Measurements from ENCODE around the gene TM9SF2. TPM values are rescaled to one million over a fixed set of nuclear protein-coding genes. Genes with fewer than 3 reads are reported as not detected.

Gene TM9SF2
- total RNA-seq, 3 donors from 2014 or later = 54.5 to 55.8 (median 55.3) TPM

- Mint-ChIP-seq H3K27me3 (ENCODE audit: low read depth) (no peaks in the 10 kb centered on the region), H3K4me1 (ENCODE audit: low read depth) (peaks cover 84% of the 10 kb centered on the region), H3K4me3 (peak overlapping the region; percentile 11), H3K9me3 (no peaks in the 10 kb centered on the region), H3K36me3 (ENCODE audit: insufficient read depth) (peaks cover 37% of the 10 kb centered on the region)
- ATAC-seq = no peak
- no peak for DNase-seq
Observed at GRCh38 chr13:99507054-99507453, 5.8 kb downstream of the TM9SF2 start.

GRCh38 chr13:99507551-99507950, 6.3 kb downstream of the TM9SF2 start:
- H3K4me1 Mint-ChIP-seq (ENCODE audit: low read depth) = peaks cover 84% of the 10 kb centered on the region
- ATAC-seq = no peak
- no peaks in the 10 kb centered on the region for H3K9me3 Mint-ChIP-seq
- peaks cover 37% of the 10 kb centered on the region for H3K36me3 Mint-ChIP-seq (ENCODE audit: insufficient read depth)
- DNase-seq = no peak
- H3K27me3 Mint-ChIP-seq (ENCODE audit: low read depth) = no peaks in the 10 kb centered on the region
- no peak overlapping the region for H3K4me3 Mint-ChIP-seq

GRCh38 chr13:99507986-99508385, 6.7 kb downstream of the TM9SF2 start:
- no peak for DNase-seq
- no peaks in the 10 kb centered on the region for H3K27me3 Mint-ChIP-seq (ENCODE audit: low read depth)
- H3K9me3 Mint-ChIP-seq = no peaks in the 10 kb centered on the region
- H3K36me3 Mint-ChIP-seq (ENCODE audit: insufficient read depth) = peaks cover 37% of the 10 kb centered on the region
- ATAC-seq = no peak
- peaks cover 85% of the 10 kb centered on the region for H3K4me1 Mint-ChIP-seq (ENCODE audit: low read depth)
- no peak overlapping the region for H3K4me3 Mint-ChIP-seq

- DNase-seq (no peak), ATAC-seq (no peak)
- no peaks in the 10 kb centered on the region for H3K9me3 Mint-ChIP-seq
- H3K4me3 Mint-ChIP-seq = no peak overlapping the region
- no peaks in the 10 kb centered on the region for H3K27me3 Mint-ChIP-seq (ENCODE audit: low read depth)
- H3K36me3 Mint-ChIP-seq (ENCODE audit: insufficient read depth) = peaks cover 37% of the 10 kb centered on the region
- H3K4me1 Mint-ChIP-seq (ENCODE audit: low read depth) = peaks cover 85% of the 10 kb centered on the region
Observed at GRCh38 chr13:99509479-99509878, 8.2 kb downstream of the TM9SF2 start.

GRCh38 chr13:99514801-99515200, 13.5 kb downstream of the TM9SF2 start:
- H3K4me1 Mint-ChIP-seq (ENCODE audit: low read depth) = peaks cover 66% of the 10 kb centered on the region

GRCh38 chr13:99516153-99516929, 15.1 kb downstream of the TM9SF2 start:
- Mint-ChIP-seq H3K9me3 (no peaks in the 10 kb centered on the region), H3K4me3 (no peak overlapping the region), H3K4me1 (ENCODE audit: low read depth) (peaks cover 51% of the 10 kb centered on the region), H3K27me3 (ENCODE audit: low read depth) (no peaks in the 10 kb centered on the region), H3K36me3 (ENCODE audit: insufficient read depth) (peaks cover 12% of the 10 kb centered on the region)
- ATAC-seq (no peak), DNase-seq (no peak)

More at GRCh38 chr13:99514801-99515200, 13.5 kb downstream of the TM9SF2 start:
- no peak overlapping the region for H3K4me3 Mint-ChIP-seq
- no peaks in the 10 kb centered on the region for H3K9me3 Mint-ChIP-seq
- DNase-seq (no peak), ATAC-seq (no peak)
- H3K27me3 Mint-ChIP-seq (ENCODE audit: low read depth) = no peaks in the 10 kb centered on the region
- peaks cover 21% of the 10 kb centered on the region for H3K36me3 Mint-ChIP-seq (ENCODE audit: insufficient read depth)

GRCh38 chr13:99517577-99517976, 16.3 kb downstream of the TM9SF2 start:
- ATAC-seq (no peak), DNase-seq (no peak)
- H3K4me1 Mint-ChIP-seq (ENCODE audit: low read depth) = peaks cover 39% of the 10 kb centered on the region
- peaks cover 17% of the 10 kb centered on the region for H3K36me3 Mint-ChIP-seq (ENCODE audit: insufficient read depth)
- H3K4me3 Mint-ChIP-seq = no peak overlapping the region
- H3K27me3 Mint-ChIP-seq (ENCODE audit: low read depth) = no peaks in the 10 kb centered on the region
- H3K9me3 Mint-ChIP-seq = no peaks in the 10 kb centered on the region

GRCh38 chr13:99517984-99518383, 16.7 kb downstream of the TM9SF2 start:
- H3K9me3 Mint-ChIP-seq = no peaks in the 10 kb centered on the region
- no peaks in the 10 kb centered on the region for H3K27me3 Mint-ChIP-seq (ENCODE audit: low read depth)
- H3K4me3 Mint-ChIP-seq = no peak overlapping the region
- H3K36me3 Mint-ChIP-seq (ENCODE audit: insufficient read depth) = peaks cover 17% of the 10 kb centered on the region
- H3K4me1 Mint-ChIP-seq (ENCODE audit: low read depth) = peaks cover 35% of the 10 kb centered on the region
- ATAC-seq (no peak), DNase-seq (no peak)

- DNase-seq (no peak), ATAC-seq (no peak)
- Mint-ChIP-seq H3K4me3 (no peak overlapping the region), H3K36me3 (ENCODE audit: insufficient read depth) (peaks cover 47% of the 10 kb centered on the region), H3K27me3 (ENCODE audit: low read depth) (no peaks in the 10 kb centered on the region), H3K9me3 (no peaks in the 10 kb centered on the region), H3K4me1 (ENCODE audit: low read depth) (peaks cover 30% of the 10 kb centered on the region)
Observed at GRCh38 chr13:99522298-99522697, 21.0 kb downstream of the TM9SF2 start.

- DNase-seq (no peak), ATAC-seq (no peak)
- peaks cover 50% of the 10 kb centered on the region for H3K36me3 Mint-ChIP-seq (ENCODE audit: insufficient read depth)
- H3K9me3 Mint-ChIP-seq = no peaks in the 10 kb centered on the region
- H3K4me3 Mint-ChIP-seq = no peak overlapping the region
- H3K27me3 Mint-ChIP-seq (ENCODE audit: low read depth) = no peaks in the 10 kb centered on the region
- peaks cover 37% of the 10 kb centered on the region for H3K4me1 Mint-ChIP-seq (ENCODE audit: low read depth)
Observed at GRCh38 chr13:99523838-99524237, 22.6 kb downstream of the TM9SF2 start.

- H3K4me1 Mint-ChIP-seq (ENCODE audit: low read depth) = peaks cover 37% of the 10 kb centered on the region
- H3K4me3 Mint-ChIP-seq = no peak overlapping the region
- no peak for ATAC-seq
- H3K36me3 Mint-ChIP-seq (ENCODE audit: insufficient read depth) = peaks cover 53% of the 10 kb centered on the region
- DNase-seq = no peak
- no peaks in the 10 kb centered on the region for H3K27me3 Mint-ChIP-seq (ENCODE audit: low read depth)
- H3K9me3 Mint-ChIP-seq = no peaks in the 10 kb centered on the region
Observed at GRCh38 chr13:99525967-99526366, 24.7 kb downstream of the TM9SF2 start.

GRCh38 chr13:99526549-99526948, 25.3 kb downstream of the TM9SF2 start:
- DNase-seq (no peak), ATAC-seq (no peak)
- H3K9me3 Mint-ChIP-seq = no peaks in the 10 kb centered on the region
- peaks cover 51% of the 10 kb centered on the region for H3K36me3 Mint-ChIP-seq (ENCODE audit: insufficient read depth)
- no peaks in the 10 kb centered on the region for H3K27me3 Mint-ChIP-seq (ENCODE audit: low read depth)
- peaks cover 37% of the 10 kb centered on the region for H3K4me1 Mint-ChIP-seq (ENCODE audit: low read depth)
- H3K4me3 Mint-ChIP-seq = no peak overlapping the region

GRCh38 chr13:99527301-99527700, 26.0 kb downstream of the TM9SF2 start:
- Mint-ChIP-seq H3K27me3 (ENCODE audit: low read depth) (no peaks in the 10 kb centered on the region), H3K36me3 (ENCODE audit: insufficient read depth) (peaks cover 52% of the 10 kb centered on the region), H3K4me1 (ENCODE audit: low read depth) (peaks cover 37% of the 10 kb centered on the region), H3K9me3 (no peaks in the 10 kb centered on the region), H3K4me3 (no peak overlapping the region)
- DNase-seq (no peak), ATAC-seq (peak in 1 of 2 donors; percentile 43)

- no peak for DNase-seq
- H3K27me3 Mint-ChIP-seq (ENCODE audit: low read depth) = no peaks in the 10 kb centered on the region
- H3K4me3 Mint-ChIP-seq = no peak overlapping the region
- H3K4me1 Mint-ChIP-seq (ENCODE audit: low read depth) = peaks cover 36% of the 10 kb centered on the region
- H3K36me3 Mint-ChIP-seq (ENCODE audit: insufficient read depth) = peaks cover 52% of the 10 kb centered on the region
- ATAC-seq = no peak
- H3K9me3 Mint-ChIP-seq = no peaks in the 10 kb centered on the region
Observed at GRCh38 chr13:99528547-99528946, 27.3 kb downstream of the TM9SF2 start.

- ATAC-seq (no peak), DNase-seq (no peak)
- Mint-ChIP-seq H3K27me3 (ENCODE audit: low read depth) (no peaks in the 10 kb centered on the region), H3K4me3 (no peak overlapping the region), H3K9me3 (no peaks in the 10 kb centered on the region), H3K36me3 (ENCODE audit: insufficient read depth) (peaks cover 43% of the 10 kb centered on the region), H3K4me1 (ENCODE audit: low read depth) (peaks cover 19% of the 10 kb centered on the region)
Observed at GRCh38 chr13:99536023-99536422, 34.8 kb downstream of the TM9SF2 start.

Measured in activated T-cell treated with anti-CD3 and anti-CD28 coated beads, Interleukin-2, amount 50 U/mL, for 4 hours (primary cell).